Measurements from ENCODE around the gene DOCK3.

DOCK3 gene

GRCh38 chr3:51393564-51393963 is 718.8 kb downstream of the DOCK3 start:
- Histone ChIP-seq H3K4me2 (peak overlapping the region; percentile 84 to 99 (median 98)), H3K4me3 (peak overlapping the region in 7 of 10 experiments; percentile 77 to 94 (median 89); a peak in 10 of 20 replicates), H3K27ac (peak overlapping the region in 4 of 11 experiments; percentile 12 to 99 (median 58); a peak in 3 of 22 replicates), H3K27me3 (no peaks in the 10 kb centered on the region), H3K9ac (peak overlapping the region; percentile 99 to 100 (median 99); a peak in 18 of 22 replicates), H3K9me3 (replicated peaks in 1 of 11) (no peaks in the 10 kb centered on the region), H3K36me3 (peaks cover 75 to 89% (median 85%) of the 10 kb centered on the region in 11 experiments), H3K4me1 (peaks cover 68 to 83% (median 75%) of the 10 kb centered on the region in 10 experiments), H4K20me1 (peaks cover 63 to 93% (median 89%) of the 10 kb centered on the region in 11 experiments)
- TF ChIP-seq Cebpa-rat (IDR thresholded peaks at IDR 0.05) = no peak

DNA sequence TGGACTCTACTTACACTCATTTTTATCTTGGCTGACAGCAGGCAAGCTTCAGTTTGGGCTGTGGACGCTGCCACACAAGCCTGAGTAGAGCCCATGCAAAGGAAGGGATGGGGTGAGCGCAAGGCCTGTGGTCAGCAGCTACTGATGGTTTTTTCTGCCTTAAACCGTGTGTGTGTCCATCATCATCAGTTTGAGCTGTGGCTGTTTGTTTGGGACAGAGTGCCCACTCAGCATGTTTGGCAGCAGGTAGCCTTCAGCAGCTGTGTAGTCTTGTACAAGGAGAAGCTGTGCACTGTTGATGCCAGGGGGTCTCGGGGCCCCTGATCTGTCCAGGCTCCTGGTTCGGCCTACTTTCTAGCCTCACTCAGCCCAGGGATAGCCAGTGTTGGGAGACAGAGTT is 719.8 kb downstream of the DOCK3 start:
- Histone ChIP-seq H3K4me1 (peaks cover 58 to 78% (median 71%) of the 10 kb centered on the region in 10 experiments), H3K9me3 (replicated peaks in 1 of 11) (no peaks in the 10 kb centered on the region), H3K9ac (peak overlapping the region; percentile 41 to 100 (median 99); a peak in 18 of 22 replicates), H3K27ac (peak overlapping the region in 1 of 11 experiments; percentile 12; a peak in 3 of 22 replicates), H4K20me1 (peaks cover 54 to 93% (median 83%) of the 10 kb centered on the region in 11 experiments), H3K4me2 (peak overlapping the region; percentile 84 to 99 (median 98)), H3K27me3 (no peaks in the 10 kb centered on the region), H3K4me3 (peak overlapping the region in 5 of 10 experiments; percentile 6 to 94 (median 77); a peak in 4 of 20 replicates), H3K36me3 (peaks cover 76 to 89% (median 85%) of the 10 kb centered on the region in 11 experiments)
- TF ChIP-seq Cebpa-rat (IDR thresholded peaks at IDR 0.05) = no peak

- Histone ChIP-seq H3K27me3 (no peaks in the 10 kb centered on the region), H3K9me3 (replicated peaks in 1 of 11) (no peaks in the 10 kb centered on the region), H3K4me3 (no peak overlapping the region), H3K4me1 (peaks cover 47 to 78% (median 64%) of the 10 kb centered on the region in 10 experiments), H3K36me3 (peaks cover 71 to 89% (median 86%) of the 10 kb centered on the region in 11 experiments), H3K4me2 (peak overlapping the region; percentile 84 to 99 (median 98); a peak in 20 of 22 replicates), H3K9ac (peak overlapping the region; percentile 32 to 100 (median 99); a peak in 16 of 22 replicates), H3K27ac (peak overlapping the region in 3 of 11 experiments; percentile 8 to 26 (median 11); a peak in 2 of 22 replicates), H4K20me1 (peaks cover 43 to 93% (median 75%) of the 10 kb centered on the region in 11 experiments)
- TF ChIP-seq Cebpa-rat (IDR thresholded peaks at IDR 0.05) = no peak
Observed at GRCh38 chr3:51395493-51396213, 720.9 kb downstream of the DOCK3 start.

- Histone ChIP-seq H3K36me3 (peaks cover 71 to 96% (median 93%) of the 10 kb centered on the region in 11 experiments), H3K27ac (peak overlapping the region in 4 of 11 experiments; percentile 1 to 26 (median 10); a peak in 2 of 22 replicates), H3K9me3 (replicated peaks in 1 of 11) (no peaks in the 10 kb centered on the region), H3K4me1 (peaks cover 45 to 84% (median 62%) of the 10 kb centered on the region in 10 experiments), H3K27me3 (no peaks in the 10 kb centered on the region), H3K4me3 (no peak overlapping the region), H4K20me1 (peaks cover 42 to 97% (median 75%) of the 10 kb centered on the region in 11 experiments), H3K9ac (peak overlapping the region in 9 of 11 experiments; percentile 11 to 100 (median 99); a peak in 13 of 22 replicates), H3K4me2 (peak overlapping the region; percentile 84 to 99 (median 98); a peak in 17 of 22 replicates)
- no peak for TF ChIP-seq Cebpa-rat (IDR thresholded peaks at IDR 0.05)
Observed at GRCh38 chr3:51396401-51396800, 721.7 kb downstream of the DOCK3 start.

GRCh38 chr3:51397392-51397791 is 722.7 kb downstream of the DOCK3 start:
- H4K20me1 ChIP-seq = peaks cover 39 to 89% (median 68%) of the 10 kb centered on the region in 11 experiments
- no peak overlapping the region; a peak in 1 of 22 replicates for H3K4me2 ChIP-seq
- no peaks in the 10 kb centered on the region for H3K27me3 ChIP-seq
- H3K4me1 ChIP-seq = peaks cover 41 to 87% (median 60%) of the 10 kb centered on the region in 10 experiments
- no peak for TF ChIP-seq Cebpa-rat (IDR thresholded peaks at IDR 0.05)
- H3K9me3 ChIP-seq (replicated peaks in 1 of 11) = no peaks in the 10 kb centered on the region
- no peak overlapping the region; a peak in 1 of 22 replicates for H3K27ac ChIP-seq
- H3K4me3 ChIP-seq = no peak overlapping the region
- peaks cover 69 to 99% (median 96%) of the 10 kb centered on the region in 11 experiments for H3K36me3 ChIP-seq
- H3K9ac ChIP-seq = peak overlapping the region in 6 of 11 experiments; percentile 15 to 100 (median 28); a peak in 7 of 22 replicates

GRCh38 chr3:51398595-51399310 is 724.0 kb downstream of the DOCK3 start:
- Histone ChIP-seq H3K4me2 (peak overlapping the region in 4 of 11 experiments; percentile 4 to 73 (median 34); a peak in 2 of 22 replicates), H3K4me3 (no peak overlapping the region), H3K9ac (peak overlapping the region in 5 of 11 experiments; percentile 1 to 44 (median 36); a peak in 5 of 22 replicates), H3K4me1 (peaks cover 28 to 87% (median 50%) of the 10 kb centered on the region in 10 experiments), H3K27ac (peak overlapping the region in 1 of 11 experiments; percentile 7; a peak in 2 of 22 replicates), H4K20me1 (peaks cover 26 to 82% (median 59%) of the 10 kb centered on the region in 11 experiments), H3K27me3 (no peaks in the 10 kb centered on the region), H3K36me3 (peaks cover 63 to 99% (median 96%) of the 10 kb centered on the region in 11 experiments), H3K9me3 (replicated peaks in 1 of 11) (no peaks in the 10 kb centered on the region)
- TF ChIP-seq Cebpa-rat (IDR thresholded peaks at IDR 0.05) = no peak

DNA sequence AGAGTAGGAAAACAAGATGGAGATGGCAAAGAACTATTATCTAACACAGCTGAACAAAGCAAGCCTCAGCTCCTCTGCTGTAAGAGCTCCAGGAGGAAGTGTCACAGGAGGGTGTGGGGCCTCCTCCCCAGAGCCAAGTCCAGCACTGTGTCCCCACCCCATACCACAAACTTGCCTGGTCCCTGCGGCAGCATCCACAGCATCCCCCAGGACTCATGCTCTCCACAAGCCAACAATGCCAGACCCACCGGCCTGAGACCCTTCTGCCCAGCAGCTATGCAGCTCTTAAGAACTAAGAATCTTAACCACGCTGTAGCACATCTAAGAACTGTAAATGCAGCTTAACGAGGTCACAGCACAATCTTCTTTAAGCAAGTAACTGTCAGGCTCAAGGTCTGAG is 725.4 kb downstream of the DOCK3 start:
- peaks cover 12 to 82% (median 45%) of the 10 kb centered on the region in 11 experiments for H4K20me1 ChIP-seq

DNA sequence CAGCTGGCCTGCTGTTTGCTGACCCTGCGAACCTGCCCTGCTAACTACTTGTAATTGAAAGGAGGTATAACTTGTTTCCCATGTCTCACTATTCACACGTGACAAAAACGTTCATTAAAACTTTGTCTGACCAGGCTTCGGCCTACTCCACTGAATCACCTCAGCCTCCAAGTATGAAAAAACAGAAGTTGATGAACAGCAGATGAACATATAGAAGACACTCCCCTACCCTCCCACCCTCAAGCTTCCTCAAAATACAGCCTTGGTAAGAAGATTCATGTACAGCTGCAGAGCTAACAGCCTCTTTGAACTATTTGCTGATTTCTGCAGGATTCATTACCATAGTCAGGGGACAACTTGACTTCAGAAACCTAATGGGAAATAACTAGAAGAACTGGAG is 727.0 kb downstream of the DOCK3 start:
- Histone ChIP-seq H4K20me1 (peaks cover 0 to 78% (median 34%) of the 10 kb centered on the region in 11 experiments; a peak in 20 of 22 replicates), H3K4me3 (no peak overlapping the region)
- TF ChIP-seq Cebpa-rat (IDR thresholded peaks at IDR 0.05) = no peak

More for the DNA sequence above, 725.4 kb downstream of the DOCK3 start:
- peaks cover 14 to 78% (median 37%) of the 10 kb centered on the region in 10 experiments for H3K4me1 ChIP-seq
- peaks cover 62 to 99% (median 96%) of the 10 kb centered on the region in 11 experiments for H3K36me3 ChIP-seq
- H3K9ac ChIP-seq = peak overlapping the region in 2 of 11 experiments; percentile 28 to 44; a peak in 3 of 22 replicates
- no peak overlapping the region for H3K4me3 ChIP-seq
- H3K27me3 ChIP-seq = no peaks in the 10 kb centered on the region
- no peak for TF ChIP-seq Cebpa-rat (IDR thresholded peaks at IDR 0.05)
- H3K27ac ChIP-seq = peak overlapping the region in 4 of 11 experiments; percentile 8 to 77 (median 44); a peak in 4 of 22 replicates
- peak overlapping the region in 3 of 11 experiments; percentile 50 to 73 (median 56); a peak in 6 of 22 replicates for H3K4me2 ChIP-seq
- no peaks in the 10 kb centered on the region for H3K9me3 ChIP-seq (replicated peaks in 1 of 11)

More for the DNA sequence above, 727.0 kb downstream of the DOCK3 start:
- Histone ChIP-seq H3K27ac (peak overlapping the region in 7 of 11 experiments; percentile 27 to 78 (median 60); a peak in 12 of 22 replicates), H3K4me1 (peaks cover 0 to 63% (median 22%) of the 10 kb centered on the region in 10 experiments; a peak in 15 of 20 replicates), H3K9me3 (replicated peaks in 1 of 11) (no peaks in the 10 kb centered on the region), H3K27me3 (no peaks in the 10 kb centered on the region), H3K4me2 (peak overlapping the region in 5 of 11 experiments; percentile 31 to 78 (median 70); a peak in 10 of 22 replicates), H3K36me3 (peaks cover 58 to 99% (median 94%) of the 10 kb centered on the region in 11 experiments), H3K9ac (peak overlapping the region in 7 of 11 experiments; percentile 4 to 69 (median 42); a peak in 12 of 22 replicates)
